ENCODE measurements around the gene PLCB4.

PLCB4 gene

GRCh38 chr20:9321007-9321406, 252.1 kb downstream of the PLCB4 start:
- no peak for DNase-seq (ENCODE audit: low read depth in 2 of 2)

- no peak for DNase-seq (ENCODE audit: low read depth in 2 of 2)
Observed at GRCh38 chr20:9322661-9323060, 253.8 kb downstream of the PLCB4 start.

- no peak for DNase-seq (ENCODE audit: low read depth in 2 of 2)
Observed at GRCh38 chr20:9323622-9324021, 254.7 kb downstream of the PLCB4 start.

- DNase-seq (ENCODE audit: low read depth in 2 of 2): no peak
Observed at GRCh38 chr20:9329355-9330101, 260.6 kb downstream of the PLCB4 start.

GRCh38 chr20:9330151-9330550, 261.3 kb downstream of the PLCB4 start:
- DNase-seq (ENCODE audit: low read depth in 2 of 2): no peak

GRCh38 chr20:9331707-9332435, 263.0 kb downstream of the PLCB4 start:
- DNase-seq (ENCODE audit: low read depth in 2 of 2): no peak

- DNase-seq (ENCODE audit: low read depth in 2 of 2): no peak
Observed at GRCh38 chr20:9332791-9333479, 264.0 kb downstream of the PLCB4 start.

GRCh38 chr20:9334866-9335265, 266.0 kb downstream of the PLCB4 start:
- no peak for DNase-seq (ENCODE audit: low read depth in 2 of 2)

GRCh38 chr20:9338101-9338500, 269.2 kb downstream of the PLCB4 start:
- no peak for DNase-seq (ENCODE audit: low read depth in 2 of 2)

- DNase-seq (ENCODE audit: low read depth in 2 of 2): no peak
Observed at GRCh38 chr20:9339708-9340107, 270.8 kb downstream of the PLCB4 start.

GRCh38 chr20:9342651-9343050, 273.8 kb downstream of the PLCB4 start:
- no peak for DNase-seq (ENCODE audit: low read depth in 2 of 2)

- DNase-seq (ENCODE audit: low read depth in 2 of 2): no peak
Observed at GRCh38 chr20:9344083-9344920, 275.4 kb downstream of the PLCB4 start.

- no peak for DNase-seq (ENCODE audit: low read depth in 2 of 2)
Observed at GRCh38 chr20:9348316-9348715, 279.4 kb downstream of the PLCB4 start.

GRCh38 chr20:9348747-9349146, 279.9 kb downstream of the PLCB4 start:
- no peak for DNase-seq (ENCODE audit: low read depth in 2 of 2)

- no peak for DNase-seq (ENCODE audit: low read depth in 2 of 2)
Observed at GRCh38 chr20:9349249-9349648, 280.4 kb downstream of the PLCB4 start.

- DNase-seq (ENCODE audit: low read depth in 2 of 2): no peak
Observed at GRCh38 chr20:9352739-9353138, 283.9 kb downstream of the PLCB4 start.

- no peak for DNase-seq (ENCODE audit: low read depth in 2 of 2)
Observed at GRCh38 chr20:9353180-9353915, 284.5 kb downstream of the PLCB4 start.

GRCh38 chr20:9353916-9354276, 285.0 kb downstream of the PLCB4 start:
- no peak for DNase-seq (ENCODE audit: low read depth in 2 of 2)

GRCh38 chr20:9354579-9354978, 285.7 kb downstream of the PLCB4 start:
- no peak for DNase-seq (ENCODE audit: low read depth in 2 of 2)

GRCh38 chr20:9358001-9358400, 289.1 kb downstream of the PLCB4 start:
- no peak for DNase-seq (ENCODE audit: low read depth in 2 of 2)

All from stimulated activated CD8-positive, alpha-beta memory T cell treated with anti-CD3 and anti-CD28 coated beads, Interleukin-15, amount 100 ng/mL, for 4 hours (primary cell).